ENCODE results near the gene ADGRL2. TPM values are rescaled to one million over a fixed set of nuclear protein-coding genes. Genes with fewer than 3 reads are reported as not detected.

Gene ADGRL2
- total RNA-seq, 1 donor from 2014 or later = 70.8 TPM

DNA sequence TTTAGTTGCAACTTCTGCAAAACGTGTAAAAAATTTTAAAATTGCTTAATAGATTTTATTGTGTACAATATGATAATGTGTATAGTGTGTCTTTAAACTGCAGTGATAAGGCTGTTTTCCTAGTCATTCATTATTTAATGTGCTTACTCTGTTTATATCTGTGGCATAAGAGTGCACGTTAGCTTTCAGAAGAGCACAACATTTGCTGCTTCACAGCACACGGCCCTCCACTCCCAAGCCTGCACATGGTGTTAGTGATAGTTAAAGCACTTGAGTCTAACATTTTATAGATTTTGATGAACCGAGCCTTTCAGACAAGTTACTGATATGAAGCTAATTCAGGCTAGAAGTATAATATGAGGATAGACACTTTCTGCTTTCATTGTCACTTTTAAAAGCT, 120.6 kb downstream of the ADGRL2 start:
- TF ChIP-seq CTCF (IDR thresholded peaks at IDR 0.05; ENCODE audit: unreplicated experiment) = no peak
- H3K9me3 Mint-ChIP-seq (ENCODE audit: low read depth) = no peaks in the 10 kb centered on the region
- no peak for DNase-seq (ENCODE audit: low spot score, unreplicated experiment)
- H3K27ac Mint-ChIP-seq = no peak overlapping the region
- no peaks in the 10 kb centered on the region for H3K27me3 Mint-ChIP-seq
- H3K4me1 Mint-ChIP-seq (ENCODE audit: low read depth) = peaks cover 31% of the 10 kb centered on the region
- H3K4me3 Mint-ChIP-seq (ENCODE audit: low read depth) = no peak overlapping the region
- peaks cover 2% of the 10 kb centered on the region for H3K36me3 Mint-ChIP-seq (ENCODE audit: insufficient read depth)

GRCh38 chr1:81921851-81922462, 121.2 kb downstream of the ADGRL2 start:
- peaks cover 35% of the 10 kb centered on the region for H3K4me1 Mint-ChIP-seq (ENCODE audit: low read depth)
- TF ChIP-seq CTCF (IDR thresholded peaks at IDR 0.05; ENCODE audit: unreplicated experiment) = no peak

GRCh38 chr1:81922955-81923354, 122.2 kb downstream of the ADGRL2 start:
- no peaks in the 10 kb centered on the region for H3K27me3 Mint-ChIP-seq
- H3K36me3 Mint-ChIP-seq (ENCODE audit: insufficient read depth) = peaks cover 2% of the 10 kb centered on the region
- TF ChIP-seq CTCF (IDR thresholded peaks at IDR 0.05; ENCODE audit: unreplicated experiment) = no peak
- H3K4me1 Mint-ChIP-seq (ENCODE audit: low read depth) = peaks cover 33% of the 10 kb centered on the region
- DNase-seq (ENCODE audit: low spot score, unreplicated experiment) = no peak
- H3K27ac Mint-ChIP-seq = no peak overlapping the region
- no peak overlapping the region for H3K4me3 Mint-ChIP-seq (ENCODE audit: low read depth)
- no peaks in the 10 kb centered on the region for H3K9me3 Mint-ChIP-seq (ENCODE audit: low read depth)

More at GRCh38 chr1:81921851-81922462, 121.2 kb downstream of the ADGRL2 start:
- Mint-ChIP-seq H3K36me3 (ENCODE audit: insufficient read depth) (peaks cover 2% of the 10 kb centered on the region), H3K4me3 (ENCODE audit: low read depth) (no peak overlapping the region), H3K27me3 (no peaks in the 10 kb centered on the region), H3K9me3 (ENCODE audit: low read depth) (no peaks in the 10 kb centered on the region), H3K27ac (no peak overlapping the region)
- no peak for DNase-seq (ENCODE audit: low spot score, unreplicated experiment)

- Mint-ChIP-seq H3K36me3 (ENCODE audit: insufficient read depth) (peaks cover 6% of the 10 kb centered on the region), H3K9me3 (ENCODE audit: low read depth) (no peaks in the 10 kb centered on the region), H3K27ac (no peak overlapping the region), H3K27me3 (no peaks in the 10 kb centered on the region), H3K4me3 (ENCODE audit: low read depth) (no peak overlapping the region), H3K4me1 (ENCODE audit: low read depth) (peaks cover 21% of the 10 kb centered on the region)
- DNase-seq (ENCODE audit: low spot score, unreplicated experiment) = no peak
- no peak for TF ChIP-seq CTCF (IDR thresholded peaks at IDR 0.05; ENCODE audit: unreplicated experiment)
Observed at GRCh38 chr1:81929106-81929505, 128.4 kb downstream of the ADGRL2 start.

DNA sequence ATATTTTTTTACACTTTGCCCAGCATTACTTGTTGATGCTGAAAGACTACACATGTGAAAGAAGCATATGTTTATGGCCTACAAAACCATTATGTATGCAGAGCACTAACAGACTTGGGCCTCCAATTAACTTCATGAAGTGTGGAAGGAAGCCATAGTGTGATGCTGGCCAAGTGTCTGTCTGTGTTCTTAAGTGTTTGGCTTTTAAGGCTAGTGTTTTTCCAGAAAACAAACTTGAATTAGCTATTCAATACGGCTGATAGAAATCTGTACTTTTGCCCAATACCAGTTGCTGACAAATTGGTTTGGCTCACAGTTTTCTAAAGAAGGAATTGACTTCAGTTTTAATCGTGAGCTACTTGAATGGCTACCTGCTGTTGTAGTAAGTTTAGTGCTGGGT, 136.1 kb downstream of the ADGRL2 start:
- no peaks in the 10 kb centered on the region for H3K9me3 Mint-ChIP-seq (ENCODE audit: low read depth)
- TF ChIP-seq CTCF (IDR thresholded peaks at IDR 0.05; ENCODE audit: unreplicated experiment) = no peak
- peaks cover 3% of the 10 kb centered on the region for H3K36me3 Mint-ChIP-seq (ENCODE audit: insufficient read depth)
- no peak overlapping the region for H3K4me3 Mint-ChIP-seq (ENCODE audit: low read depth)
- no peaks in the 10 kb centered on the region for H3K27me3 Mint-ChIP-seq
- H3K4me1 Mint-ChIP-seq (ENCODE audit: low read depth) = peaks cover 7% of the 10 kb centered on the region
- H3K27ac Mint-ChIP-seq = no peak overlapping the region
- DNase-seq (ENCODE audit: low spot score, unreplicated experiment) = no peak
